SH-SY5Y (cell line): ENCODE results near the gene HSD17B12.

Experiments
- GATA2 ChIP-seq: IDR thresholded peaks from 2 replicates; pipeline ENCODE4 v1.6.1; 2011; ENCODE audit warnings: mild to moderate bottlenecking, low read depth, low read length
- GATA3 ChIP-seq: IDR thresholded peaks from 2 replicates; pipeline ENCODE4 v1.6.1; 2011; ENCODE audit warnings: low read depth, mild to moderate bottlenecking, low read length, moderate library complexity

GRCh38 chr11:43823851-43824250 is 143.3 kb downstream of the HSD17B12 start:
- TF ChIP-seq GATA2 (no peak), GATA3 (no peak)
